GM21737 (cell line): ENCODE measurements around the gene ADGRV1.
"Not testable (repeated sequence)": the region's sequence is repeated elsewhere in the genome, so short reads cannot be mapped to it uniquely, and the experiment has no call there.

Experiments used
- ATAC-seq: cut with Tn5 transposase; IDR thresholded peaks from one replicate; pipeline ENCODE4 v1.9.1; 2021; ENCODE audit warnings: mild to moderate bottlenecking, moderate library complexity; ENCODE audit not compliant: unreplicated experiment

ADGRV1 gene

GRCh38 chr5:90718387-90718786 lies 159.8 kb downstream of the ADGRV1 start:
- no peak for ATAC-seq

- no peak for ATAC-seq
Measured at GRCh38 chr5:90739567-90739966, 181.0 kb downstream of the ADGRV1 start.

GRCh38 chr5:90740244-90740799 lies 181.7 kb downstream of the ADGRV1 start:
- ATAC-seq, result no peak

- ATAC-seq, result no peak
Measured at GRCh38 chr5:90741022-90741564, 182.5 kb downstream of the ADGRV1 start.

DNA sequence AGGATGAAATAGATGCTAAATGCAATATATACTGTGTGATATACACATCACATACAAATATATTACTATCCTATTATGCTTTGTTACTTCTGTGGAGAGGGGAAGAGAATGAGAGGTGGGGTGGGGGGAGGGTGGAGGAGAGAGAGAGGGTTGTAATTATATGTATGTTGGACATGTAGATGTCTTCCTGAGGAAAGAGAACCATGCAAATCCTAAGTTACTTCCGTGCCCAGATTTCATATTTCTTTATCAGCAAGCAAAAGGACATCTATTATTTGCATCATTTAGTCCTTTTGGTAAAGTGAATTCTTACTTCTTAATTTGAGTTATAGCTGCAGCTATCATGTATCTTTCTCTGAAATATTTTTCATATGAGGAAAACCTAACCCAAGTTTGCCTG lies 187.5 kb downstream of the ADGRV1 start:
- ATAC-seq, result no peak

DNA sequence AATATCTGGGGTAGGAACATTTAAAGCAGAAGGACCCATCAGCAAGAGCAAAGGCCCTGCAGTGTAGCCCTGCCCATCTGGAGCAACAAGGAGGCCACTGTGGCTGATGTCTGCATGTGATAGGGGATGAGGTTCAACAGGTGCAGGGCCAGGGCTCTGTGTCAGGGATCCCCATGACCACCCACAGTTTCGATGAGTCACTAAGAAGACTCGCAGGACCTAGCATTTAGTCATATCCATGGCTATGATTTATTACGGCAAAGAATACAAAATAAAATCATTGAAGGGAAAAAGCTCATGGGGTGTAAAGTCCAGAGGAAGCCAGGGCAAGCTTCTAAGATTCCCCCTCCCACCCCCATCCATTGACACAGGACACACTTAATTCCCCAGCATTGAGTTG lies 188.6 kb downstream of the ADGRV1 start:
- no peak for ATAC-seq

GRCh38 chr5:90747693-90748092 lies 189.1 kb downstream of the ADGRV1 start:
- no peak for ATAC-seq

- no peak for ATAC-seq
Measured at GRCh38 chr5:90759119-90759518, 200.5 kb downstream of the ADGRV1 start.

GRCh38 chr5:90767710-90768109 lies 209.1 kb downstream of the ADGRV1 start:
- no peak for ATAC-seq

GRCh38 chr5:90770006-90770541 lies 211.5 kb downstream of the ADGRV1 start:
- ATAC-seq, result not testable (repeated sequence)

DNA sequence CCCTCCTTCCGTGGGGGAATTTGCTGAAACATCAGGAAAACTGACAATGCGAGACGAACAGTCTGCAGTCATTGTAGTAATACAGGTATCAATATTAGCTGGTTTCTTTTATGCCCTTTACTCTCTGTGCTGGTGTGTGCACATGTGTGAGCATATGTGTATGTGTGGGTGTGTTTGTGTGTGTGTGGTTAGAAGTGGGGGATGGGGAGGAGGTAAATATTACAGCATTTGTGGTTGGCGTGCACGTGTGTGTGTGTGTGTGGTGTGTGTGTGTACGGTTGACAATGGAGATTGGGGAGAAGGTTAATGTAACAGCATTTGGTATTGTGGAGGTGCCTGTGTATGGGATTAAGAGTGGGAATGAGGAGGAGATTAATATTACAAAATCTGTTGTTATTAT lies 219.4 kb downstream of the ADGRV1 start:
- ATAC-seq, result no peak

- ATAC-seq, result peak; percentile 90
Measured at GRCh38 chr5:90783460-90784333, 225.1 kb downstream of the ADGRV1 start.

DNA sequence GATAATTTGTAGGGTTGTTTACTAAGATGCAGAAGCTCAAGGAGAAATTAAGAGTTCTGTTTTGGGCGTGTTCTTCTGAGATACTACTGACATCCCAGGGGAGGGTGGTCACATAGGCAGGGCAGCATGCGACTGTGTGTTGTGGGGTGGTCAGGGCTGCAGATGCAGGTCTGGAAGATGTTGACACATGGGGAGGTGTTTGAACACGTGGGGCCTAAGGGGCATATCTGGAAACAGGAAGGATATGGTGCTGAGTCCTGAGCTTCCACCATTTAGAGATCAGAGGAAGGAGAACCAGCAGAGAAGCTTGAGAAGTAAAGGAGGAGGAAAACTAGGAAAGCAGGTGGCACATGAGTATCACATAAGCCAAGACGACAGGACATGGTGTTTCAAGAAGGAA lies 228.2 kb downstream of the ADGRV1 start:
- ATAC-seq, result no peak

GRCh38 chr5:90792725-90793124 lies 234.1 kb downstream of the ADGRV1 start:
- ATAC-seq, result no peak

- no peak for ATAC-seq
Measured at GRCh38 chr5:90793183-90793582, 234.6 kb downstream of the ADGRV1 start.

DNA sequence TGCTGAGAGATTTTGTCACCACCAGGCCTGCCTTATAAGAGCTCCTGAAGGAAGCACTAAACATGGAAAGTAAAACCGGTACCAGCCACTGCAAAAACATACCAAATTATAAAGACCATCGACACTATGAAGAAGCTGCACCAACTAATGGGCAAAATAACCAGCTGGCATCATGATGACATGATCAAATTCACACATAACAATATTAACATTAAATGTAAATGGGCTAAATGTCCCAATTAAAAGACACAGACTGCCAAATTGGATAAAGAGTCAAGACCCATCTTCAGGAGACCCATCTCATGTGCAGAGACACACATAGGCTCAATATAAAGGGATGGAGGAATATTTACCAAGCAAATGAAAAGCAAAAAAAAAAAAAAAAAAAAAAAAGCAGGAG lies 238.3 kb downstream of the ADGRV1 start:
- ATAC-seq, result not testable (repeated sequence)

- not testable (repeated sequence) for ATAC-seq
Measured at GRCh38 chr5:90800082-90800481, 241.5 kb downstream of the ADGRV1 start.

- not testable (repeated sequence) for ATAC-seq
Measured at GRCh38 chr5:90800515-90800914, 241.9 kb downstream of the ADGRV1 start.

GRCh38 chr5:90802474-90803317 lies 244.1 kb downstream of the ADGRV1 start:
- ATAC-seq, result no peak

DNA sequence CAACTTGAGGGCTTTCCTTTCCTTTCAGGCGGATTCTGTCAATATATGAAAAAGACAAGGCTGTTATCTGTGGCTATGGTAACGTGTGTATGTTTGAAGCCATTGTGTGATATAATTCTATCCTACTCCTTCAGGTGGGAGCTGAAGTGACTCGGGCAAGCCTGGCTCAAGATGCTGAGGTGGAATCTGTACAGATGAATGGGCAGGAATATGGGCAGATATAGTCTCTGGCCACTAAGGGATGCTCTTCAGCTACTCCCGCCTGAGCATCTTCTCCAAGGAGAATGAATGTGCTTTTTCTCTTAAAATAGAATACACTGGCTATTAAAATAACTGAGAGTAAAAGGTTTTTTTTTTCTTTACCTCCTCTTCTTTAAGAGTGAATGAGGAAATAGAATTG lies 244.8 kb downstream of the ADGRV1 start:
- ATAC-seq, result no peak

DNA sequence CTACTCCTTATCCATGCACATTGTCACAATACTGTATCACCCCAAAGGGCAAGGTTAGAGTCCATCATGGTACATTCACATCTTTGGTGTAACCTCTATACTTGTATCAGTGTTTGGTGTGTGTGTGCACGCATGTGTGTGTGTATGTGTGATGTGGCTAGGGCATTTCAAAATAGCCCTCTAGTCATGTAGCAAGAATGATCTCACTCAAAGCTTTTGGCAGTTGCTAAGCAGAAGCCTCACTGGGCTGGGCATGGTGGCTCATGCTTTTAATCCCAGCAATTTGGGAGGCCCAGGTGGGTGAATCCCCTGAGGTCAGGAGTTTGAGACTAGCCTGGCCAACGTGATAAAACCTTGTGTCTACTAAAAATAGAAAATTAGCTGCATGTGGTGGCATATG lies 245.3 kb downstream of the ADGRV1 start:
- ATAC-seq, result no peak
